ENCODE results near the gene WRNIP1. TPM values are rescaled to one million over a fixed set of nuclear protein-coding genes. Genes with fewer than 3 reads are reported as not detected.

Gene WRNIP1
- total RNA-seq, 4 donors from 2014 or later = 51.9 to 66.0 (median 57.3) TPM

DNA sequence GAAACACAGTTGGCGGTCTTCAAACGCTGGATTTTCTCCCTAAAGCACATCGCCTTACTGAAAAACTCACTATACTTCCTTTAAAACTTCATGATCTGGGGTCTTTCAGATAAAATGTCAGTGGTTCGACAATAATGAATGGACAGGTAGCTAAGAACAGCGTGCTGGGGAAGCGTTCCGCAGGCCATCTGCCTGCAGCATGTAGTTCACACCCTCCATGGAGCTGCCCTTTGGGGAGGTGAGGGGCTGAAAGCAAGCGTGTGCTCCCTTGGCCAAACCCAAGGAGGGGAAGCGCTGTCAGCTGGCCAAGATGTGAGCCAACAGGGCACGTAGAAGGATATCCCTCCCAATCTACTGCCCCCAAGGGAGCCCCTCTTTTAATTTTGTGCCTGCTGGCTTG, 35.3 kb upstream of the WRNIP1 start:
- ATAC-seq (no peak), DNase-seq (no peak)
- Histone ChIP-seq H3K9me3 (no peaks in the 10 kb centered on the region), H3K4me1 (peaks cover 36 to 41% of the 10 kb centered on the region in 2 donors), H3K36me3 (no peaks in the 10 kb centered on the region), H3K27ac (no peak overlapping the region), H3K4me3 (no peak overlapping the region), H3K27me3 (no peaks in the 10 kb centered on the region)
- no peak for TF ChIP-seq POLR2A (IDR thresholded peaks at IDR 0.05)
- TF ChIP-seq, protein P1, sequence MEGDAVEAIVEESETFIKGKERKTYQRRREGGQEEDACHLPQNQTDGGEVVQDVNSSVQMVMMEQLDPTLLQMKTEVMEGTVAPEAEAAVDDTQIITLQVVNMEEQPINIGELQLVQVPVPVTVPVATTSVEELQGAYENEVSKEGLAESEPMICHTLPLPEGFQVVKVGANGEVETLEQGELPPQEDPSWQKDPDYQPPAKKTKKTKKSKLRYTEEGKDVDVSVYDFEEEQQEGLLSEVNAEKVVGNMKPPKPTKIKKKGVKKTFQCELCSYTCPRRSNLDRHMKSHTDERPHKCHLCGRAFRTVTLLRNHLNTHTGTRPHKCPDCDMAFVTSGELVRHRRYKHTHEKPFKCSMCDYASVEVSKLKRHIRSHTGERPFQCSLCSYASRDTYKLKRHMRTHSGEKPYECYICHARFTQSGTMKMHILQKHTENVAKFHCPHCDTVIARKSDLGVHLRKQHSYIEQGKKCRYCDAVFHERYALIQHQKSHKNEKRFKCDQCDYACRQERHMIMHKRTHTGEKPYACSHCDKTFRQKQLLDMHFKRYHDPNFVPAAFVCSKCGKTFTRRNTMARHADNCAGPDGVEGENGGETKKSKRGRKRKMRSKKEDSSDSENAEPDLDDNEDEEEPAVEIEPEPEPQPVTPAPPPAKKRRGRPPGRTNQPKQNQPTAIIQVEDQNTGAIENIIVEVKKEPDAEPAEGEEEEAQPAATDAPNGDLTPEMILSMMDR (IDR thresholded peaks at IDR 0.05 in 4 of 5, conservative IDR thresholded peaks at IDR 0.05 in 1 of 5) = no peak
- intact Hi-C loops (cut with DNase I; ENCODE audit: low total_unique reads) (no loop called here), in situ Hi-C loops (cut with MboI; ENCODE audit: low sequenced_read_pairs in 4 of 4) (loop anchor here in 1 of 4 donors (25.0 kb wide), 1 partner anchor 1143 kb away; no protein-coding TSS in a partner anchor)

DNA sequence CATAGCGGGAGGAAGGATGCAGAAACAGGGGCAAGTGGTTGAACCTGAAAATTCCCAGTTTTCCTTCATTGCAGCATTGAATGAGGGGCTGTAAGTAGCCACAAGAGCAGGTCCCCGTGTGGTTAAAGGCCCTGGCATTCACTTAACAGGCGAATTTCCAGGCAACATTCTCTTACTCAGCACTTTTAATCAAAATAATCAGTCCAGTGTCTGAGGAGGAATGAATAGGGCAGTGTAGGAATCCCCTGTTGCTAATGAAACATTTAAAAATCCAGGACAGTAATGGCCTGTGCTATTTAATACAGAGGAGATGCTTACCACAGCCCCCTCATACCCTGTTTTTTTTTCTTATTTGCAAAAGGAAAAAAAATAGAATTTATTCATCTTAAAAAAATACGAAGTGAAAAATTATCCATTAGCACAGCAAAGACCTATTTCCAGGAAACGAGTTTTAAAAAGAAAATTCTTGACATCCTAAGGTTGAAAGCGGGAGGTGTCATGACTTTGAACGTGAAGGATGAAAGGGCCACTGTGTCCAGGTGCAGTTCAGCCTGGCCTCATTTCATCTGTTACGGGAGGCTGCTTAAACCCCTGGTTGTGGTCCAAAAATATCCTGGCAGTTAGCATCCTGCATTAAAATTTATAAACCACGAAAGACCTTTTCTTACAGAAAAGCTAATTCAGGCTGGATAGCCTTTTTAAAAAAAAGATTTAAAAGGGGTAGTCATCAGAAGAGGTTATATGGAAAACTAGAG, 34.7 kb upstream of the WRNIP1 start:
- peaks cover 36 to 44% of the 10 kb centered on the region in 2 donors for H3K4me1 ChIP-seq
- TF ChIP-seq, protein P1 (IDR thresholded peaks at IDR 0.05 in 4 of 5, conservative IDR thresholded peaks at IDR 0.05 in 1 of 5) = no peak
- TF ChIP-seq POLR2A (IDR thresholded peaks at IDR 0.05) = no peak
- intact Hi-C loops (cut with DNase I; ENCODE audit: low total_unique reads) (no loop called here), in situ Hi-C loops (cut with MboI; ENCODE audit: low sequenced_read_pairs in 4 of 4) (loop anchor here in 1 of 4 donors (25.0 kb wide), 1 partner anchor 1143 kb away; no protein-coding TSS in a partner anchor)
- DNase-seq (no peak), ATAC-seq (no peak)
- no peak overlapping the region for H3K4me3 ChIP-seq
- H3K36me3 ChIP-seq = no peaks in the 10 kb centered on the region
- H3K27ac ChIP-seq = no peak overlapping the region
- no peaks in the 10 kb centered on the region for H3K9me3 ChIP-seq
- H3K27me3 ChIP-seq = no peaks in the 10 kb centered on the region

DNA sequence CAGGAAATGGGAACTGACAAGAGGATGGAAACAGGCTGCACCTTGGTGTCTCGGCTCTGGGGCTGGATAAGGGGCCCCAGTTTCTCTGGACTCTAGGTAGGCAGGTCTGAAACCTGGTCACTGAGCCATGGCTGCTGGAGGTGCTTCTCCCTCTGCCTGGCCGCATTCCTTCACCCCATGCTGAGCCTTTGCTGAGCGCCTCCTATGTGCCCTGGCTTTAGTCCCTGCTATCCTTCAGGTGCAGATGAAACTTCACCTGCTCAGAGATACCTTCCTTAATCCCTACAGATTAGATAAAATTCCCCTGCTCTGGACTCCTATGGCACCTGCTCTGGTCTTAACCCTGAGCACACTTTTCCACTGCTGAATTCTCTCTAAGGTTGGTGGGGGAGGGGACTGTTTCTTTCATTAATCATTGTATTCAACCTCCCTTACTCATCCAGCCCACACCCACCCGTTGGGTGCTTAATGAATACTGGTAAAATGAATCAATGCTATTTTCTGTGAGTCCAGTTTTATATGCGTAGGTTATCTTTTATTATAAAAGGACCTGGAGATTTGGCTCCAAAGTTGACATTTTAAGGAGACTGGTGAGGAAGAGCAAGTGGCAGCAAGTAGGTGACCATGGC, 33.8 kb upstream of the WRNIP1 start:
- Histone ChIP-seq H3K27ac (no peak overlapping the region), H3K4me3 (no peak overlapping the region), H3K9me3 (no peaks in the 10 kb centered on the region), H3K4me1 (peaks cover 36 to 44% of the 10 kb centered on the region in 2 donors), H3K27me3 (no peaks in the 10 kb centered on the region), H3K36me3 (no peaks in the 10 kb centered on the region)
- intact Hi-C loops (cut with DNase I; ENCODE audit: low total_unique reads) = no loop called here
- DNase-seq (no peak), ATAC-seq (no peak)
- no peak for TF ChIP-seq POLR2A (IDR thresholded peaks at IDR 0.05)
- TF ChIP-seq, protein P1 (IDR thresholded peaks at IDR 0.05 in 4 of 5, conservative IDR thresholded peaks at IDR 0.05 in 1 of 5) = no peak
- in situ Hi-C loops (cut with MboI; ENCODE audit: low sequenced_read_pairs in 4 of 4) = loop anchor here in 1 of 4 donors (25.0 kb wide), 1 partner anchor 1144 kb away; no protein-coding TSS in a partner anchor

DNA sequence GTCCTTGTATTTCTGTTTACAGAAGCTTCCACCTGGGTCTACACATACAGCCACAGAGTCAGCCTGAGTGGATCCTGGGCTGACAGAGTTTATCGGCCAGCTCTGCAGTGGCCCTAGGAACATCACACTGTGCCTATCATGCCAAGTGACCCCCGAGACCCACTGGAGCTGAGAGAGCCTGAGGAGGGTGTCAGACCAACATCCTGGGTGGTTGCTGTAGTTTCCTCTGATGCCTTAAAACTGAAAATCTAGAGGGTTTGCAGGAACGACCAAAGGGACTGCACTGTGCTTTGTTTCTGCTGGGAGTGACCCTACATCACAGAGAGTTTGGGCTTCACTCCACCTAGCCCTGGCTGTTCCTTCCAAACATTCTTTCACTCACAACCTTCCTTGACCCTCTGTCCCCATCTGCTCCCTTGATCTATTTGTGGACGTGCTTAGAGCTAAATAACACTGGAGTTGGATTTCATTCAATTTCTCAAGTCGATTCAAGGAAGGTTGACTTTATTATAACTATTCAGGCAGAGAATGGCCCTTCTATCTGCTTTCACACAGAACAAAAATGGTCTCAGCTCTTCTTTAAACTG, 32.6 kb upstream of the WRNIP1 start:
- DNase-seq (peak in 1 of 2 donors; percentile 57), ATAC-seq (peak; percentile 88 to 92)
- in situ Hi-C loops (cut with MboI; ENCODE audit: low sequenced_read_pairs in 4 of 4) = loop anchor here in 1 of 4 donors (25.0 kb wide), 1 partner anchor 1145 kb away; no protein-coding TSS in a partner anchor
- Histone ChIP-seq H3K36me3 (no peaks in the 10 kb centered on the region), H3K9me3 (no peaks in the 10 kb centered on the region), H3K4me3 (peak overlapping the region in 1 of 4 donors; percentile 15), H3K27me3 (no peaks in the 10 kb centered on the region), H3K4me1 (peaks cover 36 to 44% of the 10 kb centered on the region in 2 donors), H3K27ac (peak overlapping the region; percentile 7 to 83 (median 72))
- TF ChIP-seq, protein P1 (IDR thresholded peaks at IDR 0.05 in 4 of 5, conservative IDR thresholded peaks at IDR 0.05 in 1 of 5) = no peak
- no peak for TF ChIP-seq POLR2A (IDR thresholded peaks at IDR 0.05)
- intact Hi-C loops (cut with DNase I; ENCODE audit: low total_unique reads) = no loop called here

All from gastrocnemius medialis (tissue), 4 donors.